DOHH2 (cell line): ENCODE data around the gene RAB43.

ENCODE experiments used
- EZH2phosphoT487 ChIP-seq: fragments of 200-600 bp; sonication (generic); IDR thresholded peaks from 2 replicates; pipeline ENCODE4 v1.6.1; 2017; ENCODE audit warnings: borderline replicate concordance, mild to moderate bottlenecking, antibody characterized with exemption, low read length, moderate library complexity, mixed read lengths
- TF ChIP-seq, protein P1 (sequence below): fragments of 200-600 bp; sonication (generic); IDR thresholded peaks from one replicate; pipeline ENCODE4 v1.5.1; 2014; ENCODE audit warnings: antibody characterized with exemption, mild to moderate bottlenecking, low read depth, low read length; ENCODE audit not compliant: poor library complexity, severe bottlenecking

- no peak for TF ChIP-seq EZH2phosphoT487
- TF ChIP-seq, protein P1, sequence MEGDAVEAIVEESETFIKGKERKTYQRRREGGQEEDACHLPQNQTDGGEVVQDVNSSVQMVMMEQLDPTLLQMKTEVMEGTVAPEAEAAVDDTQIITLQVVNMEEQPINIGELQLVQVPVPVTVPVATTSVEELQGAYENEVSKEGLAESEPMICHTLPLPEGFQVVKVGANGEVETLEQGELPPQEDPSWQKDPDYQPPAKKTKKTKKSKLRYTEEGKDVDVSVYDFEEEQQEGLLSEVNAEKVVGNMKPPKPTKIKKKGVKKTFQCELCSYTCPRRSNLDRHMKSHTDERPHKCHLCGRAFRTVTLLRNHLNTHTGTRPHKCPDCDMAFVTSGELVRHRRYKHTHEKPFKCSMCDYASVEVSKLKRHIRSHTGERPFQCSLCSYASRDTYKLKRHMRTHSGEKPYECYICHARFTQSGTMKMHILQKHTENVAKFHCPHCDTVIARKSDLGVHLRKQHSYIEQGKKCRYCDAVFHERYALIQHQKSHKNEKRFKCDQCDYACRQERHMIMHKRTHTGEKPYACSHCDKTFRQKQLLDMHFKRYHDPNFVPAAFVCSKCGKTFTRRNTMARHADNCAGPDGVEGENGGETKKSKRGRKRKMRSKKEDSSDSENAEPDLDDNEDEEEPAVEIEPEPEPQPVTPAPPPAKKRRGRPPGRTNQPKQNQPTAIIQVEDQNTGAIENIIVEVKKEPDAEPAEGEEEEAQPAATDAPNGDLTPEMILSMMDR: no peak
These were observed 66.9 kb downstream of the RAB43 start for GRCh38 chr3:129054605-129055104.
